ENCODE measurements around the gene CNTD1.
"Not testable (repeated sequence)": the region's sequence is repeated elsewhere in the genome, so short reads cannot be mapped to it uniquely, and the experiment has no call there.

The CNTD1 gene, protein sequence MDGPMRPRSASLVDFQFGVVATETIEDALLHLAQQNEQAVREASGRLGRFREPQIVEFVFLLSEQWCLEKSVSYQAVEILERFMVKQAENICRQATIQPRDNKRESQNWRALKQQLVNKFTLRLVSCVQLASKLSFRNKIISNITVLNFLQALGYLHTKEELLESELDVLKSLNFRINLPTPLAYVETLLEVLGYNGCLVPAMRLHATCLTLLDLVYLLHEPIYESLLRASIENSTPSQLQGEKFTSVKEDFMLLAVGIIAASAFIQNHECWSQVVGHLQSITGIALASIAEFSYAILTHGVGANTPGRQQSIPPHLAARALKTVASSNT

GRCh38 chr17:42798383-42799380 is at the start of gene CNTD1, which contains the start of gene COA3:
TSS of gene CNTD1 (plus strand) at chr17:42798861. CDS start at chr17:42799068, 207 bp downstream.
TSS of gene COA3 (minus strand) at chr17:42798704. CDS start at chr17:42798681, 23 bp downstream.
- peak; percentile 93 for DNase-seq (ENCODE audit: low spot score)

DNA sequence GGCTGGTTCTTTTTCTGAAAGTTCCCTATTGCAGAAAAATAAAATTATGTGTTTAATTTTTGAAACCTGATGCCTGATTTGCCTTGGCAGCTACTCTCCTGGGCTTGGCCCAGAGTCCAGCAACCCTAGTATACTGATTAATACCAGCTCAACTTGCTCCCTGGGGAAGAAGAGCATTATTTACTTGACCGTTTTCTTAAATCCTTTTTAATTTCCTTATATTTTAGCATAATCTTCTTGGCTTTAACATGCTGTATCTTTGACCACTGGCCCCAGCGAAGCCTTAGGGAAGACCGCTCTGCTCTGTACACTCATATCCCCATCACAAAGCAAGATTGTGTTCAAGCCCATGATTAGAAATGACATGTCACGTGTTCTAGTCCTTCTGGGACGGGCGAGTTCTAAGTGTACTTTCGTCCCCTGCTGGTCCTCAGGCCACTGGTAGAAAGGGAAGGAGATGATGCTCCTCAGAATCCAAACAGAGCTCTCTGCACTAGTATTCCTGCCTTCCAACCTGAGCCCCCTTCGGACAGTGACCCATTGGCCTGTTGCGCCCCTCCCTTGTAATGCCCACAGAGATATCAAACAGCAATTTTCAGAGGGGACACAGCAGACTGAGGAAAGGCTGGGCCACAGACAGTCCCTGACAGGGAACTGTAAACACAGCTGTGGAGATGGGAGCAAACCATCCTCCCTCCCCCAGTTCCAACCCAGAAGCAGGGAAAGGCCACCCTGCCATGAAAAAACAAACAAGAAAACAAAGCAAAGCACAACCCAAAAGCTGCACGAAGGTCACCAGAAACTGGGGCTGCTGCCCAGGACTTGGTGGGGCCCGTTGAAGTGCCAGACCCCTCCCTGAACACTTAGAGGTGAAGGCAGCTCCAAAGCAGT is 49.5 kb upstream of the CNTD1 start:
- no peak for DNase-seq (ENCODE audit: low spot score)

GRCh38 chr17:42750739-42751344 is 47.8 kb upstream of the CNTD1 start:
- DNase-seq (ENCODE audit: low spot score), result no peak

GRCh38 chr17:42751628-42752027 is 47.0 kb upstream of the CNTD1 start:
- no peak for DNase-seq (ENCODE audit: low spot score)

- DNase-seq (ENCODE audit: low spot score), result no peak
Measured at GRCh38 chr17:42754782-42755181, 43.9 kb upstream of the CNTD1 start.

GRCh38 chr17:42759982-42760651 is 38.5 kb upstream of the CNTD1 start:
- DNase-seq (ENCODE audit: low spot score), result no peak

DNA sequence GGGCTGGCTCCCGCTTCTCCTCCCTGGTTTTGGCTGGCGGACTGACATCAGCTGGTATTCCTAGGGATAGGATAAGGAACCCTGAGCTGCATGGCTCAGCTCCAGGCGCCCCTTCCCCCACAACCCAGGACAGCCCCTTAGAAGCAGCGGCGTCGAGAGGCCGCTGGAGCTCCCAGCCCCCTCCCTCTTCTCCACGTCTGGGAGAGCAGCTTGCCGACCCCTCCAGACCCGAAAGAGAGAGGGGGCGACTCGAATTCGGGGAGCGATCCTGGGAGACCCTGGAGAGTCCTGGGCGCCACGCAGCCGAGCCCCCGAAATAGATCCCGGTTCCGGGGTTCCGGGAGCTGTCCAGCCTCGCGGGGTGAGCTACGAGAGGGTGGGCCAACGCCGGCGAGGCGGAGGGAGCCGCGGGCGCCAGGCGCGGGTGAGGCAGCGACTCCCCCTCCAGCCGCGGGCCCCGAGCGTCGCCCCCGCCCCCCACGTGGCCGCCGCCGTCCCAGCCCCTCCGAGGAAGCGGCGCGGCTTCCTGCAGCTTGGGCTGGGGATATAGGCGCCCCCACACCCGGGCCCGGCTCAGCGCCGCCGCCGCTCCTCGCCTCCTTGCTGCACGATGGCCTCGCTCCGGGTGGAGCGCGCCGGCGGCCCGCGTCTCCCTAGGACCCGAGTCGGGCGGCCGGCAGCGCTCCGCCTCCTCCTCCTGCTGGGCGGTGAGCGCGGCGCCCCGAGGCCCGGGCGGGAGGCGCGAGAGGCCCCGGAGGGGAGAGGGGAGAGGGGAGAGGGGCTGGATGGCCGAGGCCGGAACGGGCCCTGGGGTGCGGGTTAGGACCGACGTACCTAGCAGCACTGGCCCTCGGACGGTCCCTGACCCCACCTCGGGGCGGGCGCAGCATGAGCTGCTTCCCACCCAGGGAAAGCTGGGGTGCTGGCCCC is 37.7 kb upstream of the CNTD1 start, which contains the start of gene RAMP2:
Gene RAMP2 (plus strand): TSS at position 576 of the 930 bp plus-strand sequence. CDS start 35 bp downstream, at position 611.
- DNase-seq (ENCODE audit: low spot score), result peak; percentile 60

GRCh38 chr17:42761638-42762037 is 37.0 kb upstream of the CNTD1 start:
- no peak for DNase-seq (ENCODE audit: low spot score)

- no peak for DNase-seq (ENCODE audit: low spot score)
Measured at GRCh38 chr17:42766124-42766523, 32.5 kb upstream of the CNTD1 start.

DNA sequence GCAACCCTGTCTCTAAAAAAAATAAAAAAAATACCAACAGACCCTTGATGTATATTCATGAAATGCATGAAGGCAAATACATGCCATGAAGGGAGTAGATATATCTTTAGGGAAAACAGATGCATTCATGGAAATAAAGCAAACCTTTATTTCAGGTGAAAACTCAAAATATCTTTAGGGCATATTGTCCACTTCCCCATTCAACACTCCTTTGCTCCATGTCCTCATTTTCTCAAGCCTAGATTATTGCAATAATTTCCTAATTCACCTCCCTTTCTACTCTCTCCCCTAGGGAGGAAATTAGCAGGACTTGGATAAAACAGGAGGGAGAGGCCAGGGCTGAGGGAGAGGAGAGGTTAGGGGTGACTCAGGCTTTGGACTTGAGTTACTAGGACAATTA is 31.1 kb upstream of the CNTD1 start:
- no peak for DNase-seq (ENCODE audit: low spot score)

DNA sequence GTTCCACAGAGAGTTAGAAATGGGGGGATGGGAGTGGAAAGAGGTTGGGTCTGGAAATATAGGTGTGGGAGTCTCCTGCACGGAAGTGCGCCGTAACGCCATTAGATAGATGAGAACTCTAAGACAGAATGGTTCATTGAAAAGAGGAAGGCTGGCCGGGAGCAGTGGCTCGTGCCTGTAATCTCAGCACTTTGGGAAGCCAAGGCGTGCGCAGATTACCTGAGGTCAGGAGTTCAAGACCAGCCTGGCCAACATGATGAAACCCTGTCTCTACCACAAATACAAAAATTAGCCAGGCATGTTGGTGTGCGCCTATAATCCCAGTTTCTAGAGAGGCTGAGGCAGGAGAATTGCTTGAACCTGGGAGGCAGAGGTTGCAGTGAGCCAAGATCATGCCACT is 30.7 kb upstream of the CNTD1 start:
- not testable (repeated sequence) for DNase-seq (ENCODE audit: low spot score)

DNA sequence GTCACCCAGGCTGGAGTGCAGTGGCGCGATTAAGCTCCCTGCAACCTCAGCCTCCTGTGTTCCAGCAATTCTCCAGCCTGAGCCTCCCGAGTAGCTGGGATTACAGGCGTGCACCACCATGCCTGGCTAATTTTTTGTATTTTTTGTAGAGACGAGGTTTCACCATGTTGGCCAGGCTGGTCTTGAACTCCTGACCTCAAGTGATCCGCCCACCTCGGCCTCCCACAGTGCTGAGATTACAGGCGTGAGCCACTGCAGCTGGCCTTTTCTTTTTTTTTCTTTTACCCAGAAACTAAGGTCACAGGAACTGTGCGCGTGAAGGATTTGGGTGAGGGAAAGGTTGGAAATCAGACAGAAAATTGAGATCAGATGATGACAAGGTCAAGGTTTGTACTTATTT is 28.7 kb upstream of the CNTD1 start:
- DNase-seq (ENCODE audit: low spot score), result not testable (repeated sequence)

DNA sequence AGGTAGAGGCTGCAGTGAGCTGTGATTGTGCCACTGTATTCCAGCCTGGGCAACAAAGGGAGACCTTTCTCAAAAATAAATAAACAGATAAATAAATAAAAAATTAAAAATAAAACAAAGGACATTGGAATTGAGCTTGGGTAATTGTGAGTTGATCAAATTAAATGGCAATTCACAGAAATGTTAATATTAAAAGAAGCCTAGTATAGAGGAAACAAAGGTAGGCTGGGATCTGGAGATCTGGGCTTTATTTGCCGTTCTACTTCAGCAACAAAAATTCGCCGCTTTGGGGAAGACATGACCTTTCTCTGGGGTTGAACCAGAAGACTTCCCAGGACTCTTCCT is 25.7 kb upstream of the CNTD1 start:
- no peak for DNase-seq (ENCODE audit: low spot score)

- DNase-seq (ENCODE audit: low spot score), result peak; percentile 89
Measured at GRCh38 chr17:42773290-42774035, 25.2 kb upstream of the CNTD1 start, which contains the start of gene VPS25. TSS of gene VPS25 (plus strand) at chr17:42773449. CDS start at chr17:42773476, 27 bp downstream.

- DNase-seq (ENCODE audit: low spot score), result peak; percentile 49
Measured at GRCh38 chr17:42774066-42774745, 24.5 kb upstream of the CNTD1 start.

DNA sequence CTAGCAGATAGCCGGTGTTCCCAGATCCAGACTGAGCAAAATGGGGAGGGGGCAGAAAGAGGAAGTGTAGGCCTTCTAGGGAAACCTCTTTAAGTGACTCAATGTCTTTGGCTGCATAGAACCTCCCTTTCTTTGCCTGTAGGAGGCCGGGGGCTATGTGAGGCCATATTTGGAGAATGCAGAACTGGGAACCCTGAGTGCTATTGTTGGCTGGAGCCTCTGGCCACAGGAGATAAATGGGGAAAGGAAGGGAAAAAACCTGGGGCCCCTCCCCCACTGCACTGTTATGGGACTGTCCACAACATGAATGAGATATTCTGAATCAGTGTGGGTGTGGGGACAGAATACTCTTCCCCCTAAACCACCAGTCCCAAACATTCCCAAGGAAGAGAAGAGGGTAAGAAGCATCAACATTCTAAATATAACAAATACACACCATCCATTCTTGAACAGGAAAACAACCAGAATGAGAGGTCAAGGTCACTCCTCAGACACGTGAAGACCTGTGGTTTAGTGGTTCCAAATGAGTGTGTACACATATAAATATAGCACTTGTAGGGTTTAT is 23.0 kb upstream of the CNTD1 start:
- DNase-seq (ENCODE audit: low spot score), result no peak

- DNase-seq (ENCODE audit: low spot score), result no peak
Measured at GRCh38 chr17:42778570-42778969, 20.1 kb upstream of the CNTD1 start.

All from AG08396 (cell line).